ENCODE results near the gene GPR153. TPM values are rescaled to one million over a fixed set of nuclear protein-coding genes. Genes with fewer than 3 reads are reported as not detected.

Gene GPR153
- total and polyA plus RNA-seq, 2 donors (not counting 1 experiment from before 2014, with no cell fraction given), result 0.04 to 0.20 TPM

- Mint-ChIP-seq H3K9me3 (ENCODE audit: insufficient read depth) (no peaks in the 10 kb centered on the region), H3K4me1 (peaks cover 44% of the 10 kb centered on the region), H3K4me3 (peak overlapping the region; percentile 90), H3K27ac (peak overlapping the region; percentile 96), H3K27me3 (peaks cover 6% of the 10 kb centered on the region)
- ATAC-seq (ENCODE audit: low read depth), result no peak
- intact Hi-C loops (cut with micrococcal nuclease), result no loop called here
- H3K4me2 ChIP-seq (replicated peaks; ENCODE audit: low read depth, low read length, poor library complexity, severe bottlenecking), result peak overlapping the region; percentile 92
- peaks cover 0 to 11% (median 4%) of the 10 kb centered on the region in 4 experiments for H3K27me3 ChIP-seq (replicated peaks in 1 of 4; ENCODE audit: control extremely low read depth in 1 of 4, control insufficient read depth in 3 of 4, insufficient read depth in 4 of 4, low read length in 3 of 4)
- H3K36me3 ChIP-seq (replicated peaks in 1 of 2; ENCODE audit: control extremely low read depth in 1 of 2, control insufficient read depth in 1 of 2, extremely low read depth in 1 of 2, insufficient read depth in 2 of 2, low read length in 1 of 2), result peaks cover 0 to 17% of the 10 kb centered on the region in 2 experiments
- 90% methylated on average over 10 of the region's 10 CpGs for WGBS (ENCODE audit: insufficient coverage)
- H3K9me3 ChIP-seq (ENCODE audit: control extremely low read depth in 1 of 3, control insufficient read depth in 2 of 3, insufficient read depth in 1 of 3, low read length in 2 of 3), result peaks cover 0 to 6% (median 0%) of the 10 kb centered on the region in 3 donors
- peaks cover 61% of the 10 kb centered on the region for H3K79me2 ChIP-seq (ENCODE audit: control insufficient read depth, insufficient read depth, low read length)
- H4K20me1 ChIP-seq (ENCODE audit: control insufficient read depth, insufficient read depth, low read length, poor library complexity, severe bottlenecking), result peaks cover 39% of the 10 kb centered on the region
- peak overlapping the region; percentile 39 to 83 for H3K27ac ChIP-seq (ENCODE audit: low read length in 2 of 2)
- H3K4me3 ChIP-seq (ENCODE audit: control extremely low read depth in 1 of 5, extremely low read depth in 1 of 5, insufficient read depth in 1 of 5, low read depth in 2 of 5, low read length in 4 of 5), result peak overlapping the region; percentile 75 to 99 (median 89)
- ChIA-PET POLR2A (interaction anchor here (1.3 kb wide), 1 partner anchor 174 kb away, joined by 3 read pairs; no protein-coding TSS in a partner anchor), CTCF (interaction anchor here (1.0 to 1.6 kb wide), 2 partner anchors 15 to 35 kb away, joined by 4 to 6 read pairs; no protein-coding TSS in a partner anchor)
- H3K4me1 ChIP-seq (ENCODE audit: control insufficient read depth in 2 of 2, insufficient read depth in 2 of 2, low read length in 2 of 2), result peaks cover 30 to 31% of the 10 kb centered on the region in 2 donors
- H3K9ac ChIP-seq (ENCODE audit: low read length), result peak overlapping the region; percentile 93
- TF ChIP-seq EZH2 (IDR thresholded peaks at IDR 0.05; ENCODE audit: borderline replicate concordance, insufficient read depth, low read depth, low read length, poor library complexity, severe bottlenecking), result no peak
- no peak for TF ChIP-seq CTCF (IDR thresholded peaks at IDR 0.05)
- H2AFZ ChIP-seq (ENCODE audit: insufficient read depth, low read depth, low read length, poor library complexity, severe bottlenecking), result peak overlapping the region; percentile 83
- no peak for DNase-seq
These were observed 60.6 kb downstream of the GPR153 start for GRCh38 chr1:6200188-6200809.
